ENCODE measurements around the gene ZMYND12.

ZMYND12 gene

GRCh38 chr1:42462828-42463763 is 7.3 kb upstream of the ZMYND12 start, which contains the start of gene CCDC30:
TSS of gene CCDC30 (plus strand) at chr1:42463286. CDS start at chr1:42480552, 17,266 bp downstream.
- Histone ChIP-seq H3K9me2 (replicated peaks; ENCODE audit: insufficient read depth, low read length) (no peaks in the 10 kb centered on the region), H4K20me1 (ENCODE audit: low read depth, low read length) (no peaks in the 10 kb centered on the region), H3K9ac (ENCODE audit: low read length) (no peak within 1 kb of the TSS), H3K27ac (ENCODE audit: low read depth, low read length) (no peak within 1 kb of the TSS), H3K27me3 (ENCODE audit: low read length) (no peaks in the 10 kb centered on the region), H3K79me2 (ENCODE audit: insufficient read depth, low read length) (peaks cover under 1% of the 10 kb centered on the region; the same call in 1 of the 2 replicates), H3K9me3 (ENCODE audit: insufficient read depth, low read length) (no peaks in the 10 kb centered on the region), H3K4me3 (ENCODE audit: insufficient read depth, low read length, poor library complexity, severe bottlenecking) (peak within 1 kb of the TSS; percentile 29), H3K4me2 (ENCODE audit: low read depth, low read length, poor library complexity, severe bottlenecking) (peak within 1 kb of the TSS; percentile 51), H3F3A (ENCODE audit: insufficient read depth) (no peaks in the 10 kb centered on the region; the same call in 1 of the 2 replicates), H3K36me3 (ENCODE audit: low read length) (peaks cover 6% of the 10 kb centered on the region; the same call in 1 of the 2 replicates), H2AFZ (ENCODE audit: low read depth, low read length, severe bottlenecking) (peak within 1 kb of the TSS; percentile 44)
- TF ChIP-seq CTCF (IDR thresholded peaks at IDR 0.05; ENCODE audit: insufficient read depth, low read length, poor library complexity, severe bottlenecking) = no peak
- no peak for TF ChIP-seq EZH2phosphoT487 (conservative IDR thresholded peaks at IDR 0.05; ENCODE audit: low read length)

- Histone ChIP-seq H4K20me1 (ENCODE audit: low read depth, low read length) (no peaks in the 10 kb centered on the region), H3K27ac (ENCODE audit: low read depth, low read length) (no peak overlapping the region), H3K9ac (ENCODE audit: low read length) (no peak overlapping the region), H2AFZ (ENCODE audit: low read depth, low read length, severe bottlenecking) (no peak overlapping the region), H3K4me2 (ENCODE audit: low read depth, low read length, poor library complexity, severe bottlenecking) (no peak overlapping the region), H3K9me2 (replicated peaks; ENCODE audit: insufficient read depth, low read length) (no peaks in the 10 kb centered on the region), H3K79me2 (ENCODE audit: insufficient read depth, low read length) (peaks cover 9% of the 10 kb centered on the region; the same call in 1 of the 2 replicates), H3K9me3 (ENCODE audit: insufficient read depth, low read length) (no peaks in the 10 kb centered on the region), H3K36me3 (ENCODE audit: low read length) (peaks cover 6% of the 10 kb centered on the region; the same call in 1 of the 2 replicates), H3K27me3 (ENCODE audit: low read length) (no peaks in the 10 kb centered on the region), H3F3A (ENCODE audit: insufficient read depth) (peaks cover 3% of the 10 kb centered on the region; the same call in 1 of the 2 replicates), H3K4me3 (ENCODE audit: insufficient read depth, low read length, poor library complexity, severe bottlenecking) (no peak overlapping the region)
- TF ChIP-seq CTCF (IDR thresholded peaks at IDR 0.05; ENCODE audit: insufficient read depth, low read length, poor library complexity, severe bottlenecking) (no peak), EZH2phosphoT487 (conservative IDR thresholded peaks at IDR 0.05; ENCODE audit: low read length) (no peak)
Observed at GRCh38 chr1:42461196-42461595, 5.4 kb upstream of the ZMYND12 start.

- peak overlapping the region; percentile 74 for H3K4me3 ChIP-seq (ENCODE audit: insufficient read depth, low read length, poor library complexity, severe bottlenecking)
- H3K9ac ChIP-seq (ENCODE audit: low read length) = peak overlapping the region; percentile 92
- peak overlapping the region; percentile 95 for H2AFZ ChIP-seq (ENCODE audit: low read depth, low read length, severe bottlenecking)
- peak overlapping the region; percentile 88 for H3K4me2 ChIP-seq (ENCODE audit: low read depth, low read length, poor library complexity, severe bottlenecking)
- no peaks in the 10 kb centered on the region for H3K9me2 ChIP-seq (replicated peaks; ENCODE audit: insufficient read depth, low read length)
- no peaks in the 10 kb centered on the region for H3K27me3 ChIP-seq (ENCODE audit: low read length)
- H3F3A ChIP-seq (ENCODE audit: insufficient read depth) = peaks cover 3% of the 10 kb centered on the region; the same call in 1 of the 2 replicates
- peak overlapping the region; percentile 79 for H3K27ac ChIP-seq (ENCODE audit: low read depth, low read length)
- H3K36me3 ChIP-seq (ENCODE audit: low read length) = peaks cover 6% of the 10 kb centered on the region; the same call in 1 of the 2 replicates
- no peaks in the 10 kb centered on the region for H3K9me3 ChIP-seq (ENCODE audit: insufficient read depth, low read length)
- H3K79me2 ChIP-seq (ENCODE audit: insufficient read depth, low read length) = peaks cover 9% of the 10 kb centered on the region; the same call in 1 of the 2 replicates
- no peaks in the 10 kb centered on the region for H4K20me1 ChIP-seq (ENCODE audit: low read depth, low read length)
- no peak for TF ChIP-seq CTCF (IDR thresholded peaks at IDR 0.05; ENCODE audit: insufficient read depth, low read length, poor library complexity, severe bottlenecking)
- TF ChIP-seq EZH2phosphoT487 (conservative IDR thresholded peaks at IDR 0.05; ENCODE audit: low read length) = no peak
Observed at GRCh38 chr1:42456754-42457089, 900 bp upstream of the ZMYND12 start.

Measured in SU-DHL-6 (cell line).